ENCODE data around the gene SWAP70.

The SWAP70 gene

GRCh38 chr11:9780929-9781328 is 117.1 kb downstream of the SWAP70 start:
- no peak for DNase-seq

GRCh38 chr11:9783986-9784385 is 120.1 kb downstream of the SWAP70 start:
- DNase-seq: no peak

- no peak for DNase-seq
These were observed 120.9 kb downstream of the SWAP70 start for GRCh38 chr11:9784602-9785315.

- DNase-seq: no peak
These were observed 123.4 kb downstream of the SWAP70 start for GRCh38 chr11:9787260-9787659.

GRCh38 chr11:9787981-9788521 is 124.2 kb downstream of the SWAP70 start:
- no peak for DNase-seq

- DNase-seq: no peak
These were observed 126.0 kb downstream of the SWAP70 start for GRCh38 chr11:9789910-9790309.

GRCh38 chr11:9790703-9791102 is 126.8 kb downstream of the SWAP70 start:
- DNase-seq: no peak

- DNase-seq: no peak
These were observed 132.4 kb downstream of the SWAP70 start for GRCh38 chr11:9796266-9796665.

- no peak for DNase-seq
These were observed 133.0 kb downstream of the SWAP70 start for GRCh38 chr11:9796854-9797253.

- DNase-seq: no peak
These were observed 133.4 kb downstream of the SWAP70 start for GRCh38 chr11:9797300-9797699.

- DNase-seq: no peak
These were observed 136.0 kb downstream of the SWAP70 start for GRCh38 chr11:9799886-9800285.

- no peak for DNase-seq
These were observed 138.5 kb downstream of the SWAP70 start for GRCh38 chr11:9802291-9802861.
